Gastroesophageal sphincter (tissue), 3 donors: Measurements from ENCODE around the gene DDAH2.

Experiments
- POLR2A ChIP-seq, 2 donors: fragments of 450-650 bp; IDR thresholded peaks; one replicate each; pipeline ENCODE4 v1.6.1; 2017; ENCODE audit warnings: antibody characterized with exemption in 2 of 2, mild to moderate bottlenecking in 2 of 2, moderate library complexity in 1 of 2
- TF ChIP-seq, protein P1 (sequence below), 4 experiments: fragments of 200-600 bp in 2 of 4; fragments of 450-650 bp in 2 of 4; sonication (generic) in 1 of 4; IDR thresholded peaks; one replicate each; pipeline ENCODE4 v1.5.1; 2017 to 2019; ENCODE audit warnings: antibody characterized with exemption in 4 of 4, mild to moderate bottlenecking in 2 of 4, moderate library complexity in 2 of 4

DNA sequence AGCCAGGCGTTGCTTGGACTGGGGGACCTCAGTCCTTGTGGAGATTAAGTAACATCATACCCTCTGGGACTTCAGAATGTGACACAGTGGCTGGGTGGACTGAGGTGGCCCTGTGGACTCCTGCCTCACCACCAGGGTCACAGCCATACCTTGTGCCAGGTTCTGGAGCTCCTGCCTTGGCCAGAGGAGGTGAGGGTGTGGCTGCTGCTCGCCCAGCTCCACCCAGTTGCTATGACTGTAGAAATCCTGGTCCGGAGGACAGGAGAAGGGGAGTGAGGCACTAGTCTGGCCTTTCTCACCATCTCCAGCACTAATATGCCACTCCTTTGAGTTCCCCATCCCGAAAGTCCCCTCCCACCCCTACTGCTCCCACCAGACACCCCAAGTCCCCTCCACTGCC, 46.1 kb upstream of the DDAH2 start:
- TF ChIP-seq, protein P1, sequence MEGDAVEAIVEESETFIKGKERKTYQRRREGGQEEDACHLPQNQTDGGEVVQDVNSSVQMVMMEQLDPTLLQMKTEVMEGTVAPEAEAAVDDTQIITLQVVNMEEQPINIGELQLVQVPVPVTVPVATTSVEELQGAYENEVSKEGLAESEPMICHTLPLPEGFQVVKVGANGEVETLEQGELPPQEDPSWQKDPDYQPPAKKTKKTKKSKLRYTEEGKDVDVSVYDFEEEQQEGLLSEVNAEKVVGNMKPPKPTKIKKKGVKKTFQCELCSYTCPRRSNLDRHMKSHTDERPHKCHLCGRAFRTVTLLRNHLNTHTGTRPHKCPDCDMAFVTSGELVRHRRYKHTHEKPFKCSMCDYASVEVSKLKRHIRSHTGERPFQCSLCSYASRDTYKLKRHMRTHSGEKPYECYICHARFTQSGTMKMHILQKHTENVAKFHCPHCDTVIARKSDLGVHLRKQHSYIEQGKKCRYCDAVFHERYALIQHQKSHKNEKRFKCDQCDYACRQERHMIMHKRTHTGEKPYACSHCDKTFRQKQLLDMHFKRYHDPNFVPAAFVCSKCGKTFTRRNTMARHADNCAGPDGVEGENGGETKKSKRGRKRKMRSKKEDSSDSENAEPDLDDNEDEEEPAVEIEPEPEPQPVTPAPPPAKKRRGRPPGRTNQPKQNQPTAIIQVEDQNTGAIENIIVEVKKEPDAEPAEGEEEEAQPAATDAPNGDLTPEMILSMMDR (IDR thresholded peaks at IDR 0.05) = no peak
- no peak for TF ChIP-seq POLR2A (IDR thresholded peaks at IDR 0.05)
